ENCODE measurements around the gene LPCAT3. TPM values are rescaled to one million over a fixed set of nuclear protein-coding genes. Genes with fewer than 3 reads are reported as not detected.

LPCAT3 gene
- total and polyA plus RNA-seq, 2 of the 4 experiments (the other 2 are of a cell fraction), result 7.0 to 18.6 TPM

DNA sequence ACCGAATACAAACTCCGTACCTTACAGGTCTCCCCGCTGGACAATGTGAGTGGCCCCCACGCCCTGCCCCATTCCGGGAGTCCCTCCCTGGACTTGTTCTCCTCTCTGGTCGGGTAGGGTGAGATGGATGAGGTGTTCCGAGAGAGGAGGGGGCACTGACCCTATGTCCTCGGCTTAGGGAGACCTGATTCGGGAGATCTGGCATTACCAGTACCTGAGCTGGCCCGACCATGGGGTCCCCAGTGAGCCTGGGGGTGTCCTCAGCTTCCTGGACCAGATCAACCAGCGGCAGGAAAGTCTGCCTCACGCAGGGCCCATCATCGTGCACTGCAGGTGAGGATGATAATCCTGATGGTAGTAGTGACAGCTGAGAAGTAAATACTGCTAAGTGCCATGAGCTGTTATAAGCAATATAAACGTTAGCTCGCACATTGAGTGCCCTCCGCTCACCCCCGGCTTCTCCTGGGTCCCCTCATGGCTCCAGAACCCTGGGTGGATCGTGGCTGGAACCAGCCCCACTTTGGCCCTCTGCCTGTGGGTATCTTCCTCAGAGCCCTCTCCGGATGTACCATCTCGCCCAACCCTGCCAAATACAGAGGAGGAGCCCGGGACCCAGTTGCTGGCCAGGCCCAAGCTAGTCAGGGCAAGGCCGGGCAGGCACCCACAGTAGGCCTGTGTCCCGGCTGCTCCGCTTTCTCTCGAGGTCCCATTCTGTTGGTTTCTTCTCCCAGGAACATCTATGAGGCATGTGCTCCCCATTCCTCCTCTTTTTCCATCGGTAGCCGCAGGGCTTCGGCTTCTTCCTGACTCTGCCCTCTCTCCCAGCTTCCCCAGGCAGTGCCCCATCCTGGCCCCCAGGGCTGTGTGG lies 60.3 kb downstream of the LPCAT3 start:
- Histone ChIP-seq H4K91ac (ENCODE audit: insufficient read depth, low read depth, low read length) (no peak overlapping the region), H3K9me3 (ENCODE audit: control insufficient read depth, insufficient read depth, low read length) (no peaks in the 10 kb centered on the region), H3K18ac (ENCODE audit: low read depth, low read length) (no peak overlapping the region), H2BK5ac (ENCODE audit: low read depth, low read length, poor library complexity, severe bottlenecking) (no peak overlapping the region), H2AFZ (replicated peaks; ENCODE audit: low read length, poor library complexity) (peak overlapping the region; percentile 23), H2AK9ac (replicated peaks; ENCODE audit: low read depth, low read length, poor library complexity) (no peak overlapping the region), H3K14ac (replicated peaks; ENCODE audit: low read depth, low read length) (no peak overlapping the region), H4K20me1 (ENCODE audit: insufficient read depth, low read length) (no peaks in the 10 kb centered on the region), H2BK120ac (ENCODE audit: low read depth, low read length) (no peak overlapping the region), H3K4ac (ENCODE audit: low read depth, low read length) (no peak overlapping the region), H3K27me3 (ENCODE audit: control insufficient read depth, insufficient read depth, low read length) (no peaks in the 10 kb centered on the region), H3K9ac (ENCODE audit: low read depth, low read length) (no peak overlapping the region), H4K5ac (ENCODE audit: low read depth, low read length) (no peak overlapping the region), H4K8ac (ENCODE audit: low read depth in 2 of 2, low read length in 2 of 2) (no peak overlapping the region), H3K4me1 (ENCODE audit: control insufficient read depth, insufficient read depth, low read length) (peaks cover 6% of the 10 kb centered on the region; the same call in 1 of the 2 replicates), H2BK20ac (ENCODE audit: low read depth, low read length) (no peak overlapping the region), H3K23ac (ENCODE audit: low read depth, low read length) (no peak overlapping the region), H3K4me3 (ENCODE audit: insufficient read depth, low read depth, low read length) (no peak overlapping the region), H3K79me1 (ENCODE audit: low read depth in 1 of 2, low read length in 2 of 2) (no peaks in the 10 kb centered on the region), H3K9me1 (ENCODE audit: insufficient read depth, low read length) (no peaks in the 10 kb centered on the region), H3K56ac (ENCODE audit: extremely low read depth, insufficient read depth, low read length) (no peak overlapping the region), H2BK15ac (ENCODE audit: low read depth, low read length) (no peak overlapping the region), H3K36me3 (ENCODE audit: control insufficient read depth, insufficient read depth, low read length) (no peaks in the 10 kb centered on the region), H3K4me2 (ENCODE audit: low read depth, low read length) (no peak overlapping the region), H3K27ac (ENCODE audit: insufficient read depth, low read length) (no peak overlapping the region), H2AK5ac (ENCODE audit: low read depth, low read length) (no peak overlapping the region)
- ATAC-seq (ENCODE audit: low read depth) (no peak), DNase-seq (no peak)
- POLR2A ChIA-PET (ENCODE audit: unreplicated experiment), result no interaction called here
- 83% methylated on average over 13 of the region's 28 CpGs; no CpG with 5 or more reads in 1 of the 2 experiments for WGBS, 2 experiments (ENCODE audit: extremely low coverage in 2 of 2, insufficient read length in 1 of 2)
- in situ Hi-C loops (cut with MboI; ENCODE audit: low sequenced_read_pairs) (no loop called here), dilution Hi-C loops (cut with HindIII; ENCODE audit: low sequenced_read_pairs, unreplicated experiment) (no loop called here), intact Hi-C loops (cut with micrococcal nuclease) (no loop called here)
- no TSS peak for BruUV-seq (replicated peaks)
- CTCF ChIA-PET, result no interaction called here
- TF ChIP-seq MXI1 (IDR thresholded peaks at IDR 0.05; ENCODE audit: borderline replicate concordance, low read depth, low read length) (no peak), POLR2A (IDR thresholded peaks at IDR 0.05; ENCODE audit: low read depth, low read length) (no peak), RCOR1 (IDR thresholded peaks at IDR 0.05; ENCODE audit: insufficient replicate concordance, low read length) (no peak), CEBPB (IDR thresholded peaks at IDR 0.05; ENCODE audit: low read depth, low read length) (no peak), FOS (IDR thresholded peaks at IDR 0.05; ENCODE audit: low read depth, low read length) (no peak), MAFK (IDR thresholded peaks at IDR 0.05; ENCODE audit: low read depth, low read length) (no peak), CHD1 (IDR thresholded peaks at IDR 0.05; ENCODE audit: low read depth, low read length) (no peak), RAD21 (IDR thresholded peaks at IDR 0.05; ENCODE audit: low read length) (no peak), SMC3 (IDR thresholded peaks at IDR 0.05; ENCODE audit: low read depth, low read length) (no peak), MAZ (IDR thresholded peaks at IDR 0.05; ENCODE audit: borderline replicate concordance, low read depth, low read length) (no peak), BHLHE40 (IDR thresholded peaks at IDR 0.05; ENCODE audit: low read depth, low read length) (no peak), NFE2L2 (IDR thresholded peaks at IDR 0.05; ENCODE audit: low read depth, low read length) (no peak)
- TF ChIP-seq, protein P1, sequence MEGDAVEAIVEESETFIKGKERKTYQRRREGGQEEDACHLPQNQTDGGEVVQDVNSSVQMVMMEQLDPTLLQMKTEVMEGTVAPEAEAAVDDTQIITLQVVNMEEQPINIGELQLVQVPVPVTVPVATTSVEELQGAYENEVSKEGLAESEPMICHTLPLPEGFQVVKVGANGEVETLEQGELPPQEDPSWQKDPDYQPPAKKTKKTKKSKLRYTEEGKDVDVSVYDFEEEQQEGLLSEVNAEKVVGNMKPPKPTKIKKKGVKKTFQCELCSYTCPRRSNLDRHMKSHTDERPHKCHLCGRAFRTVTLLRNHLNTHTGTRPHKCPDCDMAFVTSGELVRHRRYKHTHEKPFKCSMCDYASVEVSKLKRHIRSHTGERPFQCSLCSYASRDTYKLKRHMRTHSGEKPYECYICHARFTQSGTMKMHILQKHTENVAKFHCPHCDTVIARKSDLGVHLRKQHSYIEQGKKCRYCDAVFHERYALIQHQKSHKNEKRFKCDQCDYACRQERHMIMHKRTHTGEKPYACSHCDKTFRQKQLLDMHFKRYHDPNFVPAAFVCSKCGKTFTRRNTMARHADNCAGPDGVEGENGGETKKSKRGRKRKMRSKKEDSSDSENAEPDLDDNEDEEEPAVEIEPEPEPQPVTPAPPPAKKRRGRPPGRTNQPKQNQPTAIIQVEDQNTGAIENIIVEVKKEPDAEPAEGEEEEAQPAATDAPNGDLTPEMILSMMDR (conservative IDR thresholded peaks at IDR 0.05; ENCODE audit: low read depth, low read length), result no peak
- TF ChIP-seq, protein P2, sequence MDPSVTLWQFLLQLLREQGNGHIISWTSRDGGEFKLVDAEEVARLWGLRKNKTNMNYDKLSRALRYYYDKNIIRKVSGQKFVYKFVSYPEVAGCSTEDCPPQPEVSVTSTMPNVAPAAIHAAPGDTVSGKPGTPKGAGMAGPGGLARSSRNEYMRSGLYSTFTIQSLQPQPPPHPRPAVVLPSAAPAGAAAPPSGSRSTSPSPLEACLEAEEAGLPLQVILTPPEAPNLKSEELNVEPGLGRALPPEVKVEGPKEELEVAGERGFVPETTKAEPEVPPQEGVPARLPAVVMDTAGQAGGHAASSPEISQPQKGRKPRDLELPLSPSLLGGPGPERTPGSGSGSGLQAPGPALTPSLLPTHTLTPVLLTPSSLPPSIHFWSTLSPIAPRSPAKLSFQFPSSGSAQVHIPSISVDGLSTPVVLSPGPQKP (IDR thresholded peaks at IDR 0.05; ENCODE audit: borderline replicate concordance, low read depth, low read length), result no peak
- TF ChIP-seq, protein P3, sequence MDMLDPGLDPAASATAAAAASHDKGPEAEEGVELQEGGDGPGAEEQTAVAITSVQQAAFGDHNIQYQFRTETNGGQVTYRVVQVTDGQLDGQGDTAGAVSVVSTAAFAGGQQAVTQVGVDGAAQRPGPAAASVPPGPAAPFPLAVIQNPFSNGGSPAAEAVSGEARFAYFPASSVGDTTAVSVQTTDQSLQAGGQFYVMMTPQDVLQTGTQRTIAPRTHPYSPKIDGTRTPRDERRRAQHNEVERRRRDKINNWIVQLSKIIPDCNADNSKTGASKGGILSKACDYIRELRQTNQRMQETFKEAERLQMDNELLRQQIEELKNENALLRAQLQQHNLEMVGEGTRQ (IDR thresholded peaks at IDR 0.05; ENCODE audit: low read depth, low read length), result no peak

Measured in IMR-90 (cell line).